Gastroesophageal sphincter (tissue), 3 donors: ENCODE results near the gene CLEC2L.

Experiments used
- POLR2A ChIP-seq, 2 donors: fragments of 450-650 bp; IDR thresholded peaks; one replicate each; pipeline ENCODE4 v1.6.1; 2017; ENCODE audit warnings: antibody characterized with exemption in 2 of 2, mild to moderate bottlenecking in 2 of 2, moderate library complexity in 1 of 2
- POLR2AphosphoS5 ChIP-seq: sonication (generic); formaldehyde crosslinking; IDR thresholded peaks from one replicate; pipeline ENCODE4 v1.6.1; 2017; ENCODE audit warnings: antibody characterized with exemption
- TF ChIP-seq, protein P1 (sequence below), 4 experiments: fragments of 200-600 bp in 2 of 4; fragments of 450-650 bp in 2 of 4; sonication (generic) in 1 of 4; IDR thresholded peaks; one replicate each; pipeline ENCODE4 v1.5.1; 2017 to 2019; ENCODE audit warnings: antibody characterized with exemption in 4 of 4, mild to moderate bottlenecking in 2 of 4, moderate library complexity in 2 of 4

DNA sequence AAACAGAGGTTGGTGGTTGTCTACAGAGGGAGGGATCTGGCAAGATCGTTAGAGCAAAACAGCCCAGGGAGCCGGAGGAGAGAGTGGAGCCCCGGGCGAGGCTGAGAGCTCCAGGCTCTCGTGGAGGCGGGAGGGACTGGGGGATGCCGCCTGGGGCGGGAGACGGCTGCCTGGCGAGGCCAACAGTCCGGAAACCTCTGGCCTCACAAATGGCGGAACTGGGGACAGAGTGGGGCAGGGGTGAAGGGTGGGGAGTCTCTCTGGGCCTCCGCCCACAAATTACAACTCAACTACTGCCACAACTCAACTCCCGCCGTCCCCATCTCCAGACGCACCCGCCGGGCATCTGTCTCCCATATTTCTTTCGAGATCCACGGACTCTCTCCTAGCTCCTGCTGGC lies 47.7 kb downstream of the CLEC2L start:
- TF ChIP-seq, protein P1, sequence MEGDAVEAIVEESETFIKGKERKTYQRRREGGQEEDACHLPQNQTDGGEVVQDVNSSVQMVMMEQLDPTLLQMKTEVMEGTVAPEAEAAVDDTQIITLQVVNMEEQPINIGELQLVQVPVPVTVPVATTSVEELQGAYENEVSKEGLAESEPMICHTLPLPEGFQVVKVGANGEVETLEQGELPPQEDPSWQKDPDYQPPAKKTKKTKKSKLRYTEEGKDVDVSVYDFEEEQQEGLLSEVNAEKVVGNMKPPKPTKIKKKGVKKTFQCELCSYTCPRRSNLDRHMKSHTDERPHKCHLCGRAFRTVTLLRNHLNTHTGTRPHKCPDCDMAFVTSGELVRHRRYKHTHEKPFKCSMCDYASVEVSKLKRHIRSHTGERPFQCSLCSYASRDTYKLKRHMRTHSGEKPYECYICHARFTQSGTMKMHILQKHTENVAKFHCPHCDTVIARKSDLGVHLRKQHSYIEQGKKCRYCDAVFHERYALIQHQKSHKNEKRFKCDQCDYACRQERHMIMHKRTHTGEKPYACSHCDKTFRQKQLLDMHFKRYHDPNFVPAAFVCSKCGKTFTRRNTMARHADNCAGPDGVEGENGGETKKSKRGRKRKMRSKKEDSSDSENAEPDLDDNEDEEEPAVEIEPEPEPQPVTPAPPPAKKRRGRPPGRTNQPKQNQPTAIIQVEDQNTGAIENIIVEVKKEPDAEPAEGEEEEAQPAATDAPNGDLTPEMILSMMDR (IDR thresholded peaks at IDR 0.05), result no peak
- no peak for TF ChIP-seq POLR2A (IDR thresholded peaks at IDR 0.05)
- no peak for TF ChIP-seq POLR2AphosphoS5
